ENCODE data around the gene COBL. TPM values are rescaled to one million over a fixed set of nuclear protein-coding genes. Genes with fewer than 3 reads are reported as not detected.

COBL gene
- total RNA-seq, 1 donor from 2014 or later = 25.7 TPM

- Mint-ChIP-seq H3K27ac (no peak overlapping the region), H3K36me3 (no peaks in the 10 kb centered on the region), H3K9me3 (peaks cover 10% of the 10 kb centered on the region), H3K4me1 (ENCODE audit: unreplicated experiment) (no peaks in the 10 kb centered on the region), H3K27me3 (no peaks in the 10 kb centered on the region), H3K4me3 (no peak overlapping the region)
- no peak for DNase-seq (ENCODE audit: extremely low spot score, unreplicated experiment)
- TF ChIP-seq CTCF (conservative IDR thresholded peaks at IDR 0.05) = no peak
Measured at GRCh38 chr7:50976064-50976463, 340.5 kb downstream of the COBL start.

- no peak for DNase-seq (ENCODE audit: extremely low spot score, unreplicated experiment)
- H3K4me1 Mint-ChIP-seq (ENCODE audit: unreplicated experiment) = no peaks in the 10 kb centered on the region
- no peaks in the 10 kb centered on the region for H3K27me3 Mint-ChIP-seq
- H3K4me3 Mint-ChIP-seq = no peak overlapping the region
- peaks cover 10% of the 10 kb centered on the region for H3K9me3 Mint-ChIP-seq
- H3K36me3 Mint-ChIP-seq = no peaks in the 10 kb centered on the region
- no peak overlapping the region for H3K27ac Mint-ChIP-seq
- no peak for TF ChIP-seq CTCF (conservative IDR thresholded peaks at IDR 0.05)
Measured at GRCh38 chr7:50974240-50974639, 342.4 kb downstream of the COBL start.

GRCh38 chr7:50973814-50974213 lies 342.8 kb downstream of the COBL start:
- H3K27me3 Mint-ChIP-seq = no peaks in the 10 kb centered on the region
- no peak for DNase-seq (ENCODE audit: extremely low spot score, unreplicated experiment)
- no peak for TF ChIP-seq CTCF (conservative IDR thresholded peaks at IDR 0.05)
- no peaks in the 10 kb centered on the region for H3K36me3 Mint-ChIP-seq
- no peak overlapping the region for H3K4me3 Mint-ChIP-seq
- H3K27ac Mint-ChIP-seq = no peak overlapping the region
- H3K4me1 Mint-ChIP-seq (ENCODE audit: unreplicated experiment) = no peaks in the 10 kb centered on the region
- H3K9me3 Mint-ChIP-seq = peaks cover 10% of the 10 kb centered on the region

GRCh38 chr7:50970092-50970491 lies 346.5 kb downstream of the COBL start:
- Mint-ChIP-seq H3K36me3 (no peaks in the 10 kb centered on the region), H3K4me3 (no peak overlapping the region), H3K9me3 (peaks cover 4% of the 10 kb centered on the region), H3K27ac (no peak overlapping the region), H3K4me1 (ENCODE audit: unreplicated experiment) (no peaks in the 10 kb centered on the region), H3K27me3 (no peaks in the 10 kb centered on the region)
- DNase-seq (ENCODE audit: extremely low spot score, unreplicated experiment) = no peak
- no peak for TF ChIP-seq CTCF (conservative IDR thresholded peaks at IDR 0.05)

Measured in type B pancreatic cell (in vitro differentiated cells).